ENCODE measurements around the gene FAM177A1.
"Not testable (repeated sequence)": the region's sequence is repeated elsewhere in the genome, so short reads cannot be mapped to it uniquely, and the experiment has no call there.

FAM177A1 gene

DNA sequence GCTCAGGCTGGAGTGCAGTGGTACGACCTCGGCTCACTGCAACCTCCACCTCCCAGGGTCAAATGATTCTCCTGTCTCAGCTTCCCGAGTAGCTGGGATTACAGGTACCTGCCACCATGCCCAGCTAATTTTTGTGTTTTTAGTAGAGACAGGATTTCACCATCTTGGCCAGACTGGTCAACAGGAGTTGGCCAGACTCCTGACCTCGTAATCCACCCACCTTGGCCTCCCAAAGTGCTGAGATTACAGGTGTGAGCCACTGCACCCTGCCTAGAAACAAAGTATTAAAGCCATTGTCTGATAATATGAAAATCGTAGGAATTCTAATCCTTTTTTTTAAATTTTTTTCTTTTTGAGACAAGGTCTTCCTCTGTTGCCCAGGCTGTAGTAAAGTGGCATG is 19.7 kb downstream of the FAM177A1 start:
- DNase-seq, result not testable (repeated sequence)

DNA sequence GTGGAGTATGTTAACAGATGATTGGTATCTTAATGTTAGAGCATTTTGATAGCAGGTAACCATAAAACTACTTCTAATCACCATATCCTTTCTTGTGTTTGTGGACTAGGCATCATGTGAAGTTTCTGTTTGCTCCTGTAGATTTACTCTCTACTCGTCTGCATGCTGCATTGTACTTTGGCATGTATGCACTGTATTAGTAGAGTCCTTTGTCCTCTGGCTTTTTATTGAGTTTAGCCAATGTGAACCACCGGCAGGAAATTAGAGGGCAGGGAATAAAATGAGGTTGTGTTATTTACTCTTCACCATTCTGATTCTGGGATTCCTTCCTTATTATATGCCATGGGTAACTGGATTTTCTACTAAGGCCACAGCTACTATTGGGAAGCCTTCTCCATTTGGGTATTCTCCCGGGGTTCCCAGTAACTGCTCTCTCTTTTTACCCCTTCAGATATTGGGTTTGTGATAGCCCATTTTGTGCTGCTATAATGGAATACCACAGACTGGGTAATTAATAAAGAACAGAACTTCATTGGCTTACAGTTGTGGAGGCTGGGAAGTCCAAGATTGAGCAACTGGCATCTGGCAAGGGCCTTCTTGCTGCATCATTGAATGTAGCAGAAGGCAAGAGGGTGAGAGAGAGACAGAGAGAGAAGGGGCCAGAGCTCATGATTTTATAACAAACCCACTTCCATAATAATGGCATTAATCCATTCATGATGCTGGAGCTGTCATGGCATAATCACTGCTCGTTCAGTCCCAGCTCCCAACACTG is 22.4 kb downstream of the FAM177A1 start:
- no peak for DNase-seq

DNA sequence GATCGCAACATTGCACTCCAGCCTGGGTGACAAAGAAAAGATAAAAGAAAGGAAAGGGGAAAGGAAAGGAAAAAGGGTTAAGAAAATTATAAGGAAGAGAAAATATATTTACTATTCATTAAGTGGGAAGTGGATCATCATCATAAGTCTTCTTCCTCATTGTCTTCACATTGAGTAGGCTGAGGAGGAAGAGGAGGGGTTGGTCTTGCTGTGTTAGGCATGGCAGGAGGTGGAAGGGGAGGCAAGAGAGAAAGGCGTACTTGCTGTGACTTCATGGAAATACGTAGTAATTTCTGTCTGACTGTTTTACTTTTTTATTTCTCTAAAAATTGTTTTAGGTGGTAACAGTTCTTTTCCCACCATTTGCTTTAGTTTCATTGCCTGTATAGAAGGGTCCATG is 26.2 kb downstream of the FAM177A1 start:
- no peak for DNase-seq

DNA sequence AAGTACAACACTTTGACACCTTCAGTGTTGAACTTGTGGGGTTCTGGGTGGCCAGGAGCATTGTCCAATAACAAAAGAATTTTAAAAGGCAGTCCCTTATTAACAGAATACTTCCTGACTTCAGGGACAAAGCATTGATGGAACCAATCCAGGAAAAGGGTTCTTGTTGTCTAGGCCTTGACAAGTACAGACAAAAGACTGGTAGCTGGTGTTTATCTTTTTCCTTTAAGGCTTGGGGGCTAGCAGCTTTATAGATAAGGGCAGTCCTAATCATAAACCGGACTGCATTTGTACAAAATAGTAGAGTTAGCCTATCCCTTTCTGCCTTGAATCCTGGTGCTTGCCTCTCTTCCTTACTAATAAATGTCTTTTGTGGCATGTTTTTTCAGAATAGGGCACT is 27.4 kb downstream of the FAM177A1 start:
- DNase-seq, result no peak

DNA sequence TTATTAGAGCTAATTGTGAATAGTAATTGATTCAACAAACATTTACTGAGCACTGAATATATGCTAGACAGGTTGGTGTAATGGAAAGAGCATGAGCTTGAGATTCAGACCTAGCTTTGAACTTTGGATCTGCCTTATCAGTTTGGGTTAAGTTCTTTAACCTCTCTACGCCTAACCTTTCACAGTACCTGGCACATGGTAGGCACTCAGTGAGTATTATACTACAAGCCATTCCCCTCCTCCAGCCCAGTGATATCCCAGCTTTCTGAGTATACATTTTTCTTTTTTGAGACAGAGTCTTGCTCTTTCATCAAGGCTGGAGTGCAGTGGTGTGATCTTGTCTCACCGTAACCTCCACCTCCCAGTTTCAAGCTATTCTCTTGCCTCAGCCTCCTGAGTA is 32.0 kb downstream of the FAM177A1 start:
- no peak for DNase-seq

DNA sequence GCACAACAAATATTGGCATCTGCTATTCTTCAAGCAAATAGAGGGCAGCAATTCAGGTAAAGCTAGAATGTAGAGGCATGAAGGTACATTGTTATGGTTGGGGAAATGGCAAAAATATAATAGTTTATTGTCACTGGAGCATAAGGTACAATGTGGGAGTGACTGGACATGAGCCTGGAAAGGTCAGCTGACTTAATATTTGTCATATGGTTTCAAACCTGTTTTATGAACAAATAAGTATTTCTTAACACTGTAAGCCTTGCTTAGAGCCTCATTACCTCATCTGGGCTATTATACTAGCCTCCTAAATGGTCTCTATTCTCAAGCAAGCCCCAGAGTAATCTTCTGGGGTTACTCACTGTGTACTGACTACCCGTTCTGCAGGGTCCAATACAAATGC is 33.7 kb downstream of the FAM177A1 start:
- DNase-seq, result no peak

DNA sequence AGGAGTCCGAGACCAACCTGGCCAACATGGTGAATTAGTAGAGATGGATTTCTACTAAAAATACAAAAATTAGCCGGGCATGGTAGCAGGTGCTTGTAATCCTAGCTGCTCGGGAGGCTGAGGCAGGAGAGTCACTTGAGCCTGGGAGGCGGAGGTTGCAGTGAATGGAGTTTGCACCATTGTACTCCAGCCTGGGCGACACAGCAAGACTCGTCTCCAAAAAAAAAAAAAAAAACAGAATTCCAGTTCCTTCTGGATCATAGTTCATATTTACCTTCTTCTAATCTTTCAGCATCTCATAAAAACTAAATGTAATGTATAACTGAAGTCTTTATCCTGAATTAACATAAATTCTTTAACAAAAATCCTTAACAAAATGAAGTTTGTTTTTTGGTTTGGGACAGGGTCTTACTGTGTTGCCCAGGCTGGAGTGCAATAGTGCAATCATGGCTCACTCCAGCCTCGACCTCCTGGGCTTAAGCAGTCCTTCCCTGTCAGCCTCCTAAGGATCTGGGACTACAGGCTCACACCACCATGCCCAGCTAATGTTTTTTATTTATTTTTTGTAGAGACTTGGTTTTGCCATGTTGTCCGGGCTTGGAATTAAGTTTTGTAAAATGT is 37.6 kb downstream of the FAM177A1 start:
- no peak for DNase-seq

DNA sequence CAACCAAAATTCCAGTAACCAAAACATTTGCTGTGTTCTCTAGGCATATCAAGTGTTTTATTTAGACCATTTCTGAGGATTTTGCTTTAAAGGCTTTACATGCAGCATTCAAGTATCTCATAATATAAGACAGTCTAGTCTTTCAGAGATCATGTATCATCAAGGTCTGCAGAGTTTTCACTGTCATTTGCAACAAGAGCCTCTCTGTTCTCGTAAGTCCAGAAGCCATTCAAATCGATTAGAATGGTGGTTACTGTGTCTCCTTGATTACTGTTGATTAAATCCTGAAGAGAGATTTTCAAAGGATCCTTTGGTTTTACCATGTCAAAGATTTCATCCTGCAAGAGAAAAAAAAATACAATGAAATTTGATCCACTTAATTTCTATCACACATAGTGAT is 39.4 kb downstream of the FAM177A1 start:
- no peak for DNase-seq

DNA sequence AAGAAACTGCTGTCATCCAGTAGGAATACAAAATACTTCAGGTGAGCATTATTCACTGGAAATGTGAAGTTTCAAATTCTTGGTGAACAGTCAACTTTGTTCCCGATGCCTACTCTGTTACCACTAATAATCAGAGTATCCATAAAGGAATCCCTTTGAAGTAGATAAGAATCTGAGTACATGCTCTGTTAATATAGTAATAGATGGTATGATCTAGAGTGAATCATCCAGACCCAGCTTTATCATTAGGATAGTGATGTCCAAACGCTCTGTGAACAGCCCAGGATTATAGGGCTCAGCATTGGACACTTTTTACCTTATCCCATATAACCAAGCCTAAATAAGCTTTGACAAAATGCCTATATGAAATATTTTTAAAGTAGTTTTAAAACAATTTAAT is 42.4 kb downstream of the FAM177A1 start:
- no peak for DNase-seq

DNA sequence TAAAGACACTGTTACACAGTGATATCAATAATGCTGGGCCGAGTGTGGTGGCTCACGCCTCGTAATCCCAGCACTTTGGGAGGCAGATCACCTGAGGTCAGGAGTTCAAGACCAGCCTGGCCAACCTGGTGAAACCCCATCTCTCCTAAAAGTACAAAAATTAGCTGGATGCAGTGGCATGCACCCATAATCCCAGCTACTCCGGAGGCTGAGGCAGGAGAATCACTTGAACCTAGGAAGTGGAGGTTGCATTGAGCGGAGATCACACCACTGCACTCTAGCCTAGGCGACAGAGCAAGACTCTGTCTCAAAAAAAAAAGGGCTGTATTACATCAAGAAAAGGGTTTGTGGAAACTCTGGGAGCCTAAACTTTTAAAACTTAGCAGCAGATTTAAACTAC is 48.6 kb downstream of the FAM177A1 start:
- DNase-seq, result not testable (repeated sequence)

DNA sequence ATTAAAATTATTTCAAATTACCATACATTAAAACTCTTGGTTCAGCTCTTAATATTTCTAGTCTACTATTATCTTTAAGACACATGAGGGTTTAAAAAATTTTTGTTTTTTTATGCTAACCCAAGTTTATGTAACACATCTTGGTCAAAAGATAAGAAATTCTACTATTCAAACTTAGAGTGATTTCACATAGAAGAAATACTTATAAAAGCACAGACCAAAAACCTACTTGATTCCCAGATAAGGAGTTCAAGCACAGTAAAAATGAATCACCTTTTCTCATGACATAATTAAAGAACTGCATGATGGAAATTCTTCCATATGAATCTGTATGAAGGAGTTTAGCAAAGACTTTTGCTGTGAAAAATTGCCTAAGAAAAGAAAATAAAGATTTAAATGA is 61.8 kb downstream of the FAM177A1 start:
- DNase-seq, result no peak

DNA sequence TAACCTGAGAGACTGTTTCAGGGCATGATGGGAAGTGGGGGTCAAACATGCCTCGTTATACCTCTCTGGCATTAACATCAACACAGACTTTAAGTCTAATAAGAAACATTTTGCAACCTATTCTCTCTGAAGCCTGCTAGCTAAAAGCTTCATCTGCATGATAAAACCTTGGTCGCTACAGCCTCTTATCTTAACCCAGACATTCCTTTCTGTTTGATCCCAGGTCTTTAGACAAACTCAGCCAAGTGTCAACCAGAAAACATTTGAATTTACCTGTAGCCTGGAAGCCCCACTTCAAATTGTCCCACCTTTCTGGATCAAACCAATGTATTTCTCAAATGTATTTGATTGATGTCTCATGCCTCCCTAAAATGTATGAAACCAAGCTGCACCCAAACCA is 66.6 kb downstream of the FAM177A1 start:
- DNase-seq, result no peak

DNA sequence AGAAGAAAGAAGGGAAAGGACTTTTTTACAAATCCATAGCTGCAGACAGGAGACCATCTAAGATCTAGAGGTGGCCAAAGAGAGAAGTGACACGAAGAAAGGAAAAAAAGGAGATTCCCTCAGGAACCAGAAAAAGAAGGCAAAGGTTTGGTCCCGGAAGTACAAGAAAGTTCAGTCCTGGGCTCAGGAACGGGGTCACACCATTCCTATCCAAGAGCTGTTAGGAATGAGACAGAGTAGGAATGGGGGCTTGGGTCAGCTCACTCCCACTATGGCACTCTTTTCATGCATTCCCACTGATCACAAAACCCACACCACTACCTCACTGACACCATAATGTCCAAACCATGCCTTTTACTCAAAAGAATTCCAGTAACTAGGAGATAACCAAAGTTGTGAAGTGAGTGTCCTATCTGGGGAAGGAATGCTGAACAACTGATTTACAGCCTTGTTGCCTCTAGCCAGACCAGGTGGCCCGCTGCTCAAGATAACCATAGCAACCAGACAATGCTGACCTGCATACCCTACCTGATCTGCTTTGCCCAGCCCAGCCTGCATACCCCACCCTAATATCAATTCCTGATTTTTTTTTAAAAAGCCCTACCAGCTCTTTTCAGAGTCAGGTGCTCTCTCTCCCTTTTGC is 67.4 kb downstream of the FAM177A1 start:
- DNase-seq, result no peak

DNA sequence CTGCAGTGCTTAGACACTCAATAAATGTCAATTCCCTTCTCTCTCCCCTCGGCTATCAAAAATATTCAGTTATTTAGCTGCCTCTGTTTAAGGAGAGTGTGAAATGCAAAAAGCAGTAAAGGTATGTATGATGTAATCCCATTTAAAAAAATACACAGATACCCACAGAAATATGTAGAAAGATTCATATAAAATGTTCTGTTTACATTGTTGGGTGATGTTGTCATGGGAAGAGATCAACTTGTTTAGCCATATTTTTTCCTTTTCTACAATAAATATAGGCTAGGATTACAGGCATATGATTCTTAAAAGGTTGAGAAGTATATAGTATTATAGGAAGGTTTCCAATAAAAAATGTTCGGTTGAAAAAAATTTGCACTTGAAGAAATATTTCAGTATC is 68.0 kb downstream of the FAM177A1 start:
- no peak for DNase-seq

DNA sequence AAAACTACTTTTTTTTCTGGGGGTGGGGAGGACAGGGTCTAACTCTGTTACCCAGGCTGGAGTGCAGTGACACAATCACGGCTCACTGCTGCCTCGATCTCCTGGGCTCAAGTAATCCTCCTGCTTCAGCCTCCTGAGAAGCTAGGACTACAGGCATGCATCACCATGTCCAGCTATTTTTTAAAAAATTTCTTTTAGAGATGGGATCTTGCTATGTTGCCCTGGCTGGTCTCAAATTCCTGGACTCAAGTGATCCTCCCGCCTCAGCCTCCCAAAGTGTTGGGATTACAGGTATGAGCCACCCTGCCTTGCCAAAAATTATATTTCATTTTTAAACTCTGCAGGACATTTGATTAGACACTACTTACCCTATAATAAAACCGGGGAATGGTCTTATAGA is 70.2 kb downstream of the FAM177A1 start:
- no peak for DNase-seq

DNA sequence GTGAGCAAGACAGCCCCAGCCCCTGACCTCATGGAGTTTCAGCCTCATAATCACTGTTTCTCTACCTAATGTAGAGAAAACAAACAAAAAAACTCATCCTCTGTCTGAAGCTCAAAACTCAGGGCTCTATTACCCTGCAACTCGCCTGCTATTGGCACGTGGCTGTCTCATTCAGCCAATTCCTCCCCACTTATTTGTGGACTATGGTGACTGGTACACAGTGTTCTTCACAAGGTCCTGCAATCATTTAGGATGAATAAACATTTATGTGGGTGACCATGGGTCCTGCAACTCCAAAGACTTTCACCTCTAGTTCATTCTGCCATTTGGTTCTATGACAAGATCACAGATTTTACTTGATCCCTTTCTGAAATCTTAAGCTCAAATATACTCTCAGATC is 71.0 kb downstream of the FAM177A1 start:
- DNase-seq, result no peak

DNA sequence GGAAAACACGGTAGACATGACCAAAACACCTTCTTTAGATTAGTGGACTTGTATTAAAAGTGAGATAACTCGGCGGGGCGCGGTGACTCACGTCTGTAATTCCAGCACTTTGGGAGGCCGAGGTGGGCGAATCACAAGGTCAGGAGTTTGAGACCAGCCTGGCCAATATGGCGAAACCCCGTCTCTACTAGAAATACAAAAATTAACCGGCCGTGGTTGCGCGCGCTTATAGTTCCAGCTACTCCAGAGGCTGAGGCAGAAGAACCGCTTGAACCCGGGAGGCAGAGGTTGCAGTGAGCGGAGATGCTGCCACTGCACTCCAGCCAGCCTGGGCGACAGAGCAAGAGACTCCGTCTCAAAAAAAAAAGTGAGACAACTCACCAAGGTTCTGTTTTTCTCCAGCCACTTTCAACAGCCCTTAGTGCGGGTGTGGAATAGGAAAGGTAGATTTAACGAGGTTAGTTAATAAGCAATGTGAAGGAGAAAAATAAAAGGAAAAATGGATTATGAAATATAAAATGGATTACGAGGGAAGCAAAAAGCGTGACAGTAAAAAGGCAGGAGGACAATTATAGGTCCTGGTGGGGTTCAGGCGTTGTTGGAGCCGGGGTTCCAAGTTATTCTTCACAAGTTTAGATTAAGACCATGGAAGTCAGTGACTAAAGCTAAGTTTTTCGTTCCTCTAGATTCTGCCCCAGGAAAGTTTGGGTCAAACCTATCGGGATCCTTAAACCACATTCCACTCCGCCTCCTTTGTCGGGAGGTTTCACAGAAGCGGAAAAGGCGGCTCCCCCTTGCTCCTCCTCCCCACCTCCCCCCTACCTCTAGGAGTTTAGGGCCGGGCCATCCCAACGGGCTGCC is 75.2 kb downstream of the FAM177A1 start:
- no peak for DNase-seq

DNA sequence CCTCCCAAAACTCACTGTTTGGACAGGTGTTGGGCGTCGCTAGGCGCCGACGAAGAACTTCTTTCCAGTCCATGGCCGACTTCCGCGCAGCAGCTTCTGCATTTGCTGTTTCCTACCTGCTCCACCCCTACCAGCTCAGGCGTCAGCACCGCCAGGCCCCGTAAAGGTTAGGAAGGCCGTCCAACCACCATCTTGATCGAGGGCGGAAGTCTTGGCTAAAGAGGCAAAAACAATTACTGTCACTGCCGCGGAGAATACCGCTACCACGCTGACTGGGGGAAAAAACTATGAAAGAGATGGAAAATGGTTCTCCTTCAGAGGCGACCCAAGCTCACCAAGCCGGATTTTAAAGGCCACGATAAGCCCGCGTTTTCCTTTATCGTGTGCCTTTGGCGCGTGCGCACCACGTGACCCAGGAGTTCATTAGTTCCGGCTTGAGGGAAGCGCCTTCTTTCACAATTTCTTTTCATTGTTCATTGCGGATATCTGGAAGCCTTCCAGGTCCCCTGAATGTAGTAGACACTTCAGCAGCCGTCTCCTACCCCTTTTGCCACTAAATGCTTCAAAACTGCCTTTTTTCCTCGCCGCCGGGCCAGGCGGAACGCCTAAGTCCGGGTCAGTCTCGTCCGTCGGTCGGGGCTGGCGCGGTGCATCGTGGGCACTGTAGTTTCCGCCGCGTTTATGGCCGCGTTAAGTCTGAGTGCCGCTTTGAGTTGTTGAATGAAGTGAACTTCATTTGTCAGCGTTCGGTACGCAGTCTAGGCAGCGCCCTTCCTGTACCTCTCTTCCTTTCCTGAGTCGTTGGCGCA is 76.0 kb downstream of the FAM177A1 start, which contains the start of the genes PPP2R3C and PRORP:
TSS of gene PPP2R3C (minus strand) at position 104 of the 809 bp plus-strand sequence. CDS start at position 73, 31 bp downstream.
TSS of gene PRORP (plus strand) at position 666 of the 809 bp plus-strand sequence. CDS start 694 bp downstream, outside the sequence.
- peak; percentile 91 for DNase-seq

DNA sequence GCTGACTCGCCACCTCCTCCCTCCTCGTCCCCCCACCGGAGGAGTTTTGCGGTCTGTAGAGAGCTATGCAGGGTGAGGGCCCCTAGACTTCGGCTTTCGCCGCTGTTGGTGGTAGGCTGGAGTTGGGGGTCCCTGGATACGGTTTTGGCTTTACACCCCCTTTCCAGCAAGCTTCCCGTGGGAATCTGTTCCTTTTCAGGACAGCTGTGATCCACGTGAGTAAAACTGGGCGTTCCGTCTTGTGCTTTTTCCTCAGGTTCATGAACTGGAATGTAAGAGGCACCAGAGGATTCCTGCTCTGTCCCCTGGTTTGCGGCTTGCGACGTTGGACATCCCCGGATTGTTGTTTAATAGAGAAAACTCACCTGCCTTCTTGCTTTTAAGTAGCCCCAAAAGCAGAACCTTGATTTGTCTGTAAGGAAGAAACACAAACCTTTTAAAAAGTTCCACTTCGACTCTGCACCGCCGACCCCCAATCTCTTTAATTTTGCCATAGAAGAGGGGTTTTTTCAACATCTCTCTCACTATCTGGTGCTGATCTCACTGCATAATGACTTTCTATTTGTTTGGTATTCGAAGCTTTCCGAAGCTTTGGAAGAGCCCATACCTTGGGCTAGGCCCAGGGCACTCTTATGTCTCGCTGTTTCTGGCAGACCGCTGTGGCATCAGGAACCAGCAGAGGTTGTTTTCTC is 76.8 kb downstream of the FAM177A1 start:
- no peak for DNase-seq

DNA sequence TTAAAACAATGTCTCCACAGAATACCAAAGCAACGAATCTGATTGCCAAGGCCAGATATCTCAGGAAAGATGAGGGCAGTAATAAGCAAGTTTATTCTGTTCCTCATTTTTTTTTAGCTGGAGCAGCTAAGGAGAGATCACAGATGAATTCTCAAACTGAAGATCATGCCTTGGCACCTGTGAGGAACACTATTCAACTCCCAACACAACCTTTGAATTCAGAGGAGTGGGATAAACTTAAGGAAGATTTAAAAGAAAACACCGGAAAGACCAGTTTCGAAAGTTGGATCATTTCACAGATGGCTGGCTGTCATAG is 77.3 kb downstream of the FAM177A1 start:
- no peak for DNase-seq

DNA sequence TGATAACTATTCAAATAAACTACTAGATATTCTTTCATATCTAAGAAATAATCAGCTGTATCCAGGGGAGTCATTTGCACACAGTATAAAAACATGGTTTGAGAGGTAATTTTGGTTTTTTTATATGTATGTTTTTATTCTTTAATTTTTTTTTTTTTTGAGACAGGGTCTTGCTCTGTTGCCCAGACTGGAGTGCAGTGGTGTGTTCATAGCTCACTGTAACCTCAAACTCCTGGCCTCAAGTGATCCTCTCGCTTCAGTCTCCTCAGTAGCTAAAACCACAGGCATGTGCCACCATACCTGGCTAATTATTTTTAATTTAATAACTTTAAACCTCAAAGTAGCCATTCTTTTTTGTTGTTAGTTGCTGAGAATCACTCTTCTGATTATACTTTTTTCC is 78.1 kb downstream of the FAM177A1 start:
- DNase-seq, result no peak
